Right lobe of liver (tissue), 6 donors: ENCODE measurements around the gene SULT1B1. TPM values are rescaled to one million over a fixed set of nuclear protein-coding genes. Genes with fewer than 3 reads are reported as not detected.
"Not testable (repeated sequence)": the region's sequence is repeated elsewhere in the genome, so short reads cannot be mapped to it uniquely, and the experiment has no call there.

ENCODE experiments used
- ATAC-seq, 4 donors: fragments of 200-7000 bp; cut with Tn5 transposase; one replicate each; pipeline ENCODE4 v1.9.1; 2020; ENCODE audit warnings: mild to moderate bottlenecking in 4 of 4, moderate library complexity in 4 of 4
- DNase-seq, 3 donors: peaks; one replicate each; pipeline ENCODE4 v3.0.0-alpha.2; 2020
- H3K27ac ChIP-seq, 3 donors: fragments of 200-600 bp; one replicate each; pipeline ENCODE4 v1.8.0; 2022
- H3K27me3 ChIP-seq, 2 donors: fragments of 200-600 bp; one replicate each; pipeline ENCODE4 v1.8.0; 2022
- H3K36me3 ChIP-seq, 4 donors: fragments of 200-600 bp; sonication (generic) in 1 of 4; one replicate each; pipeline versions ENCODE4 v1.5.1 to v1.8.0; 2017 to 2022; ENCODE audit warnings: control low read depth in 1 of 4
- H3K4me1 ChIP-seq, 4 donors: fragments of 200-600 bp; sonication (generic) in 1 of 4; one replicate each; pipeline versions ENCODE4 v1.5.1 to v1.8.0; 2017 to 2022; ENCODE audit warnings: control low read depth in 1 of 4
- H3K4me3 ChIP-seq, 3 donors: fragments of 200-600 bp; one replicate each; pipeline ENCODE4 v1.8.0; 2022
- H3K9me3 ChIP-seq, 4 donors: fragments of 200-600 bp; sonication (generic) in 1 of 4; one replicate each; pipeline versions ENCODE4 v1.5.1 to v1.8.0; 2017 to 2022; ENCODE audit warnings: control low read depth in 1 of 4
- POLR2A ChIP-seq: fragments of 450-650 bp; IDR thresholded peaks from one replicate; pipeline ENCODE4 v1.6.1; 2017; ENCODE audit warnings: antibody characterized with exemption, mild to moderate bottlenecking
- WGBS: methylation state at CpG from one replicate; pipeline ENCODE4 v1.1.6; 2018; ENCODE audit warnings: low coverage, low lambda C conversion rate; ENCODE audit not compliant: insufficient coverage; ENCODE audit errors: missing lambda C conversion rate; 5-methylcytosine and 5-hydroxymethylcytosine counted together
- intact Hi-C, 2 donors: fragments of 100-400 bp; cut with DNase I; formaldehyde crosslinking; loops; one replicate each; pipeline versions ENCODE4 v1.11.2 to v1.14.1; 2022
- total RNA-seq, 6 experiments: library from RNA; depleted of rRNA in 2 of 6; stranded (reverse); fragments of >200 nt in 2 of 6; fragmentation: NEBNext Ultra II Directional in 3 of 6; extraction: Animal tissue kit (Norgen Biotek cat#: 25700) in 3 of 6; gene quantifications; one replicate each; pipeline versions ENCODE4 v1.1.0 to v1.2.4, GENCODE V29; 2016 to 2023
- TF ChIP-seq, protein P1 (sequence below), 4 donors: fragments of 200-600 bp in 3 of 4; fragments of 450-650 bp in 1 of 4; IDR thresholded peaks; one replicate each; pipeline versions ENCODE4 v1.5.1 to v1.8.0; 2016 to 2022; ENCODE audit warnings: antibody characterized with exemption in 4 of 4, mild to moderate bottlenecking in 2 of 4
- donor health status: DM: no; HTN: yes; CAD: no.
- donor health status: DM: no; HTN: no; CAD: no.
- donor health status: DM: no; HTN: no; CAD: no.
- donor health status: DM: no; HTN: yes; CAD: no.
- donor health status: DM: no; HTN: yes; CAD: no.

Gene SULT1B1
- total RNA-seq, 6 experiments from 2014 or later: 10.0 to 66.3 (median 31.4) TPM

- TF ChIP-seq POLR2A: no peak
- TF ChIP-seq, protein P1, sequence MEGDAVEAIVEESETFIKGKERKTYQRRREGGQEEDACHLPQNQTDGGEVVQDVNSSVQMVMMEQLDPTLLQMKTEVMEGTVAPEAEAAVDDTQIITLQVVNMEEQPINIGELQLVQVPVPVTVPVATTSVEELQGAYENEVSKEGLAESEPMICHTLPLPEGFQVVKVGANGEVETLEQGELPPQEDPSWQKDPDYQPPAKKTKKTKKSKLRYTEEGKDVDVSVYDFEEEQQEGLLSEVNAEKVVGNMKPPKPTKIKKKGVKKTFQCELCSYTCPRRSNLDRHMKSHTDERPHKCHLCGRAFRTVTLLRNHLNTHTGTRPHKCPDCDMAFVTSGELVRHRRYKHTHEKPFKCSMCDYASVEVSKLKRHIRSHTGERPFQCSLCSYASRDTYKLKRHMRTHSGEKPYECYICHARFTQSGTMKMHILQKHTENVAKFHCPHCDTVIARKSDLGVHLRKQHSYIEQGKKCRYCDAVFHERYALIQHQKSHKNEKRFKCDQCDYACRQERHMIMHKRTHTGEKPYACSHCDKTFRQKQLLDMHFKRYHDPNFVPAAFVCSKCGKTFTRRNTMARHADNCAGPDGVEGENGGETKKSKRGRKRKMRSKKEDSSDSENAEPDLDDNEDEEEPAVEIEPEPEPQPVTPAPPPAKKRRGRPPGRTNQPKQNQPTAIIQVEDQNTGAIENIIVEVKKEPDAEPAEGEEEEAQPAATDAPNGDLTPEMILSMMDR (IDR thresholded peaks at IDR 0.05): no peak
- DNase-seq: no peak
- no peak for ATAC-seq
- H3K4me1 ChIP-seq: no peaks in the 10 kb centered on the region
- 86% methylated on average over 1 of the region's 1 CpG for WGBS
- H3K36me3 ChIP-seq: no peaks in the 10 kb centered on the region
- H3K4me3 ChIP-seq: no peak overlapping the region
- H3K27ac ChIP-seq: no peak overlapping the region
- intact Hi-C loops: no loop called here
- H3K27me3 ChIP-seq: no peaks in the 10 kb centered on the region
- no peaks in the 10 kb centered on the region for H3K9me3 ChIP-seq
Measured at GRCh38 chr4:69780141-69780540, 19.7 kb upstream of the SULT1B1 start.

DNA sequence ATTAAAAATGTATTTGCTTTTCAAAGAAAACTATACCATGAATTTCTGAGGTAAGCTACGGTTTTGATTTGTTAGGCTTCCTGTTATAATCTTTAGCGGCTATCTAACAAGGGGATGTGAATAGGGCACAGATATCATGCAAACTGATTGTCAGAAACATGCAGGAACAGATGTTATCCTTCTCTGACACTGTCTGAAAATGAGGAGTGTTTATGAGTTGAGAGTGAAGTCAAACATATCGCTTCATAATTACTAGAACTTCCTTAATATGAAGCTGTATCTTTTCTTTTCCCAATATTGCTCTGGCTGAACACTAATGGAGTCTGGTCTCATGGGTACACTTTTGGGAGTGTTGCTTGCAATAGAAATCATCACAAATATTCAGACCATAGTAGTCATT is 16.3 kb upstream of the SULT1B1 start:
- Histone ChIP-seq H3K27ac (no peak overlapping the region), H3K9me3 (no peaks in the 10 kb centered on the region), H3K4me3 (no peak overlapping the region), H3K27me3 (no peaks in the 10 kb centered on the region), H3K36me3 (no peaks in the 10 kb centered on the region), H3K4me1 (no peaks in the 10 kb centered on the region)
- whole genome bisulfite sequencing: 77% methylated on average over 3 of the region's 3 CpGs
- intact Hi-C loops: no loop called here
- ATAC-seq (no peak), DNase-seq (no peak)
- TF ChIP-seq, protein P1 (IDR thresholded peaks at IDR 0.05): no peak

DNA sequence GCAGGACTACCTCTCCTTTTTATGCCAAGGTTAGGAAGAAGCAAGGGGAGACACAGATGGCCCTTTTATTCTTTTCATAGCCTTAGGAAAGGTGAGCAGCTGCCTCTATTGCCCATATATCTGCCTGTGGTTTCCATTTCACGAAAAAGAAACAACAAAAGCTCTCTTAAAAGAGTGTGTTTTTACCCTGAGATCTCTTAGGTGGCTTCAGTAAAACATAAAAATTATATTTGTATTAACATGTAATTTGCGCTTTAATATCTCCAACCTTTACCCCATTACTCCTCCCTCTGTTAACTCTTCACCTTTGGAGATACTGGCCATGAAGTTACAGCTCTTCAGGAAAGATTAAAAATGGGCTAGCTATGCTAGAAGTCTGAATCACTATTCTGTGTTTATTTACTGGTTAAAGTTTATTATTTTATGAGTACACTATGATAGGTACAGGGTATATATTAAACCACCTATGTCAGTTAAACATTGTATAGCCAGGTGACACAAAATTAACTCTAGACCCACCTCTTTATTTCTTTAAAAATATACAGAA is 15.0 kb upstream of the SULT1B1 start:
- DNase-seq (no peak), ATAC-seq (peak in 1 of 4 donors; percentile 38)
- no peak overlapping the region for H3K27ac ChIP-seq
- no peaks in the 10 kb centered on the region for H3K4me1 ChIP-seq
- no peaks in the 10 kb centered on the region for H3K36me3 ChIP-seq
- intact Hi-C loops: no loop called here
- TF ChIP-seq, protein P1 (IDR thresholded peaks at IDR 0.05): no peak
- TF ChIP-seq POLR2A: no peak
- H3K27me3 ChIP-seq: no peaks in the 10 kb centered on the region
- 61% methylated on average over 2 of the region's 2 CpGs for WGBS
- no peak overlapping the region for H3K4me3 ChIP-seq
- no peaks in the 10 kb centered on the region for H3K9me3 ChIP-seq

- H3K36me3 ChIP-seq: no peaks in the 10 kb centered on the region
- no peaks in the 10 kb centered on the region for H3K27me3 ChIP-seq
- ATAC-seq: no peak
- TF ChIP-seq, protein P1 (IDR thresholded peaks at IDR 0.05): no peak
- no peak for TF ChIP-seq POLR2A
- H3K4me1 ChIP-seq: no peaks in the 10 kb centered on the region
- intact Hi-C loops: no loop called here
- no peak overlapping the region for H3K27ac ChIP-seq
- no peak for DNase-seq
- 64% methylated on average over 3 of the region's 3 CpGs for WGBS
- H3K9me3 ChIP-seq: no peaks in the 10 kb centered on the region
- H3K4me3 ChIP-seq: no peak overlapping the region
Measured at GRCh38 chr4:69773484-69773883, 13.1 kb upstream of the SULT1B1 start.

DNA sequence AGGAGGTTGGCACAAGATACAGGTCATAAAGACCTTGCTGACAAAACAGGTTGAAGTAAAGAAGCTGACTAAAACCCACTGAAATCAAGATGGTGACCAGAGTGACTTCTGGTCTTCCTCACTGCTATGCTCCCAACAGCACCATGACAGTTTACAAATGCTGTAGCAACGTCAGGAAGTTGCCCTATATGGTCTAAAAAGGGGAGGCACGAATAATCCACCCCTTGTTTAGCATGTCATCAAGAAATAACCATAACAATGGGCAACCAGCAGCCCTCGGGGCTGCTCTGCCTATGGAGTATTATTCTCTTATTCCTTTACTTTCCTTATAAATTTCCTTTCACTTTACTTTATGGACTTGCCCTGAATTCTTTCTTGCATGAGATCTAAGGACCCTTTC is 8.1 kb upstream of the SULT1B1 start:
- 36% methylated on average over 3 of the region's 3 CpGs for WGBS

More for the DNA sequence above, 8.1 kb upstream of the SULT1B1 start:
- H3K9me3 ChIP-seq, H3K4me3 ChIP-seq, H3K27me3 ChIP-seq, H3K36me3 ChIP-seq, H3K4me1 ChIP-seq, H3K27ac ChIP-seq, DNase-seq, ATAC-seq: not testable (repeated sequence)
- intact Hi-C loops: loop anchor here in 1 of 2 donors (10.0 kb wide), 1 partner anchor 56 kb away; no protein-coding TSS in a partner anchor
